SK-N-SH treated with all-trans-retinoic acid at 6 μM for 48 hours (cell line): ENCODE data around the gene REPS1.

Experiments used
- ATAC-seq: fragments of 200-7000 bp; cut with Tn5 transposase; 3 replicates; pipeline ENCODE4 v1.9.1; 2020; ENCODE audit warnings: mild to moderate bottlenecking, moderate library complexity
- ARNTL ChIP-seq: fragments of 450-650 bp; formaldehyde crosslinking; IDR thresholded peaks from 2 replicates; pipeline ENCODE4 v1.5.0; 2020; ENCODE audit warnings: low read depth, mild to moderate bottlenecking, moderate library complexity, borderline replicate concordance
- CREB5 ChIP-seq: fragments of 250-450 bp; sonication (Bioruptor Pico); IDR thresholded peaks from 2 replicates; pipeline ENCODE4 v1.5.1; 2020; ENCODE audit warnings: low read depth, mild to moderate bottlenecking, moderate library complexity
- CSDC2 ChIP-seq: fragments of 250-450 bp; sonication (Bioruptor Pico); IDR thresholded peaks from 2 replicates; pipeline ENCODE4 v1.5.0; 2020; ENCODE audit warnings: mild to moderate bottlenecking, moderate library complexity
- CSRNP3 ChIP-seq: fragments of 250-450 bp; sonication (Bioruptor Pico); IDR thresholded peaks from 2 replicates; pipeline ENCODE4 v1.5.1; 2021; ENCODE audit warnings: mild to moderate bottlenecking, moderate library complexity
- ESRRG ChIP-seq: fragments of 250-450 bp; sonication (Bioruptor Pico); IDR thresholded peaks from 2 replicates; pipeline ENCODE4 v1.6.1; 2021; ENCODE audit warnings: mild to moderate bottlenecking
- GLIS3 ChIP-seq: fragments of 250-450 bp; sonication (Bioruptor Pico); IDR thresholded peaks from 2 replicates; pipeline ENCODE4 v1.5.0; 2020; ENCODE audit warnings: mild to moderate bottlenecking, moderate library complexity
- ISL1 ChIP-seq: fragments of 250-450 bp; sonication (Bioruptor Pico); IDR thresholded peaks from 2 replicates; pipeline ENCODE4 v2.1.2; 2022; ENCODE audit warnings: mild to moderate bottlenecking, moderate library complexity
- OSR1 ChIP-seq: fragments of 250-450 bp; sonication (Bioruptor Pico); IDR thresholded peaks from 2 replicates; pipeline ENCODE4 v1.8.0; 2022; ENCODE audit warnings: moderate library complexity, mild to moderate bottlenecking, inconsistent platforms
- PATZ1 ChIP-seq: fragments of 250-450 bp; sonication (Bioruptor Pico); IDR thresholded peaks from 2 replicates; pipeline ENCODE4 v1.8.0; 2020; ENCODE audit warnings: mild to moderate bottlenecking, moderate library complexity, borderline replicate concordance
- POU6F1 ChIP-seq: fragments of 250-450 bp; sonication (Bioruptor Pico); IDR thresholded peaks from 2 replicates; pipeline ENCODE4 v1.8.0; 2021; ENCODE audit warnings: low read depth, mild to moderate bottlenecking, moderate library complexity, borderline replicate concordance
- RARB ChIP-seq: fragments of 250-450 bp; sonication (Bioruptor Pico); IDR thresholded peaks from 2 replicates; pipeline ENCODE4 v1.8.0; 2021; ENCODE audit warnings: mild to moderate bottlenecking, moderate library complexity
- SNAI2 ChIP-seq: fragments of 250-450 bp; sonication (Bioruptor Pico); IDR thresholded peaks from 2 replicates; pipeline ENCODE4 v1.5.0; 2020; ENCODE audit warnings: mild to moderate bottlenecking, moderate library complexity
- TOX ChIP-seq: fragments of 250-450 bp; sonication (Bioruptor Pico); IDR thresholded peaks from 2 replicates; pipeline ENCODE4 v1.8.0; 2021; ENCODE audit warnings: mild to moderate bottlenecking, moderate library complexity, borderline replicate concordance
- TSHZ2 ChIP-seq: fragments of 250-450 bp; sonication (Bioruptor Pico); IDR thresholded peaks from 2 replicates; pipeline ENCODE4 v1.5.0; 2020; ENCODE audit warnings: mild to moderate bottlenecking, moderate library complexity
- ZFP3 ChIP-seq: fragments of 250-450 bp; sonication (Bioruptor Pico); IDR thresholded peaks from 2 replicates; pipeline ENCODE4 v1.5.0; 2020; ENCODE audit warnings: mild to moderate bottlenecking, moderate library complexity
- ZFP30 ChIP-seq: fragments of 450-650 bp; formaldehyde crosslinking; IDR thresholded peaks from 2 replicates; pipeline ENCODE4 v1.5.0; 2022; ENCODE audit warnings: mild to moderate bottlenecking, moderate library complexity
- ZNF565 ChIP-seq: fragments of 450-650 bp; formaldehyde crosslinking; conservative IDR thresholded peaks from 2 replicates; pipeline ENCODE4 v1.5.0; 2020; ENCODE audit warnings: low read depth, mild to moderate bottlenecking, moderate library complexity
- ZNF70 ChIP-seq: fragments of 450-650 bp; formaldehyde crosslinking; IDR thresholded peaks from 2 replicates; pipeline ENCODE4 v1.5.0; 2020; ENCODE audit warnings: mild to moderate bottlenecking, moderate library complexity

REPS1 gene

GRCh38 chr6:138868181-138868580, 119.9 kb downstream of the REPS1 start:
- no peak for ATAC-seq
- TF ChIP-seq ZNF565 = no peak
- TF ChIP-seq ARNTL (CRISPR knock-in tag) = no peak
- TF ChIP-seq RARB = no peak
- TF ChIP-seq CSRNP3 = no peak
- no peak for TF ChIP-seq SNAI2 (CRISPR knock-in tag)
- TF ChIP-seq CREB5 (CRISPR knock-in tag) = no peak
- TF ChIP-seq ZFP3 (CRISPR knock-in tag) = no peak
- no peak for TF ChIP-seq CSDC2
- no peak for TF ChIP-seq PATZ1 (CRISPR knock-in tag)
- TF ChIP-seq TOX (CRISPR knock-in tag) = no peak

- no peak for ATAC-seq
- TF ChIP-seq ISL1 (CRISPR knock-in tag) (no peak), ZNF70 (CRISPR knock-in tag) (no peak)
- TF ChIP-seq, all 23 proteins: peak for 0
These were observed 122.5 kb downstream of the REPS1 start for GRCh38 chr6:138865480-138866109.

- no peak for ATAC-seq
- TF ChIP-seq GLIS3 (CRISPR knock-in tag) = no peak
- TF ChIP-seq RARB = no peak
- TF ChIP-seq TSHZ2 (CRISPR knock-in tag) = no peak
- TF ChIP-seq CSRNP3 = no peak
- no peak for TF ChIP-seq OSR1 (CRISPR knock-in tag)
- TF ChIP-seq ZFP30 (CRISPR knock-in tag) = no peak
- no peak for TF ChIP-seq TOX (CRISPR knock-in tag)
- no peak for TF ChIP-seq ZNF70 (CRISPR knock-in tag)
- no peak for TF ChIP-seq POU6F1
- no peak for TF ChIP-seq ESRRG (CRISPR knock-in tag)
- TF ChIP-seq ZFP3 (CRISPR knock-in tag) = no peak
- TF ChIP-seq, all 23 proteins: peak for 0
These were observed 123.6 kb downstream of the REPS1 start for GRCh38 chr6:138864343-138864890.
